Measurements from ENCODE around the gene TOR4A.
A peak's percentile ranks its signal among the peaks of the same experiment; 100 is the strongest.
"Not testable (repeated sequence)": the region's sequence is repeated elsewhere in the genome, so short reads cannot be mapped to it uniquely, and the experiment has no call there.

The TOR4A gene

GRCh38 chr9:137253717-137254623, 23.6 kb upstream of the TOR4A start:
- no peak for DNase-seq

GRCh38 chr9:137254624-137255447, 22.7 kb upstream of the TOR4A start, which contains the start of gene NELFB:
NELFB (plus strand) TSS chr9:137255327.
- peak; percentile 96 for DNase-seq

GRCh38 chr9:137255448-137256114, 21.9 kb upstream of the TOR4A start:
- DNase-seq, result no peak

- DNase-seq, result no peak
These were observed 21.2 kb upstream of the TOR4A start for GRCh38 chr9:137256362-137256761.

GRCh38 chr9:137256856-137257255, 20.7 kb upstream of the TOR4A start:
- no peak for DNase-seq

GRCh38 chr9:137262173-137262908, 15.2 kb upstream of the TOR4A start:
- DNase-seq, result not testable (repeated sequence)

- DNase-seq, result no peak
These were observed 14.6 kb upstream of the TOR4A start for GRCh38 chr9:137262909-137263285.

GRCh38 chr9:137263506-137263905, 14.0 kb upstream of the TOR4A start:
- DNase-seq, result no peak

GRCh38 chr9:137264067-137264466, 13.5 kb upstream of the TOR4A start:
- no peak for DNase-seq

- no peak for DNase-seq
These were observed 11.9 kb upstream of the TOR4A start for GRCh38 chr9:137265496-137266161.

- no peak for DNase-seq
These were observed 11.4 kb upstream of the TOR4A start for GRCh38 chr9:137266162-137266527.

- DNase-seq, result no peak
These were observed 10.7 kb upstream of the TOR4A start for GRCh38 chr9:137266585-137267453.

GRCh38 chr9:137267933-137268355, 9.6 kb upstream of the TOR4A start:
- DNase-seq, result no peak

GRCh38 chr9:137268538-137269201, 8.9 kb upstream of the TOR4A start:
- no peak for DNase-seq

GRCh38 chr9:137269231-137269772, 8.2 kb upstream of the TOR4A start:
- DNase-seq, result no peak

- DNase-seq, result no peak
These were observed 6.4 kb upstream of the TOR4A start for GRCh38 chr9:137270929-137271695.

- no peak for DNase-seq
These were observed 5.8 kb upstream of the TOR4A start for GRCh38 chr9:137271696-137272076.

GRCh38 chr9:137272241-137273094, 5.1 kb upstream of the TOR4A start:
- no peak for DNase-seq

Data from activated gamma-delta T cell (primary cell).